K562 (cell line): ENCODE results near the gene ATP7B. TPM values are rescaled to one million over a fixed set of nuclear protein-coding genes. Genes with fewer than 3 reads are reported as not detected.

Experiments used
- ARHGAP35 ChIP-seq: fragments of 450-650 bp; IDR thresholded peaks from 2 replicates; pipeline ENCODE4 v1.6.1; 2018; ENCODE audit not compliant: partially characterized antibody
- CHD2 ChIP-seq: IDR thresholded peaks from 2 replicates; pipeline ENCODE4 v1.6.1; 2011; ENCODE audit warnings: low read depth, low read length
- EGR1 ChIP-seq: fragments of 450-650 bp; conservative IDR thresholded peaks from 2 replicates; pipeline ENCODE4 v1.6.1; 2017; ENCODE audit warnings: mild to moderate bottlenecking
- EP400 ChIP-seq: fragments of 450-650 bp; IDR thresholded peaks from 2 replicates; pipeline ENCODE4 v1.6.1; 2017; ENCODE audit warnings: antibody characterized with exemption, mild to moderate bottlenecking, moderate library complexity
- IRF2 ChIP-seq: sonication (generic); formaldehyde crosslinking; IDR thresholded peaks from 2 replicates; pipeline ENCODE4 v1.8.1; 2022; ENCODE audit warnings: mild to moderate bottlenecking, missing genetic modification reagents
- KAT2B ChIP-seq: IDR thresholded peaks from one replicate; pipeline ENCODE4 v1.6.1; 2012; ENCODE audit warnings: low read depth, mild to moderate bottlenecking, control low read depth, inconsistent platforms, low read length, moderate library complexity
- KDM5B ChIP-seq: fragments of 200-600 bp; sonication (generic); IDR thresholded peaks from 2 replicates; pipeline ENCODE4 v1.6.1; 2012; ENCODE audit warnings: low read depth, mild to moderate bottlenecking, moderate library complexity, low read length, control low read depth, inconsistent platforms; ENCODE audit not compliant: insufficient replicate concordance
- MBD2 ChIP-seq: sonication (generic); IDR thresholded peaks from 2 replicates; pipeline ENCODE4 v1.6.1; 2016; ENCODE audit warnings: low read depth, borderline replicate concordance
- MTF1 ChIP-seq: fragments of 250-450 bp; sonication (Bioruptor Pico); IDR thresholded peaks from 2 replicates; pipeline ENCODE4 v1.9.0; 2021; ENCODE audit warnings: moderate library complexity, mild to moderate bottlenecking, inconsistent platforms, borderline replicate concordance
- NBN ChIP-seq: fragments of 450-650 bp; IDR thresholded peaks from 2 replicates; pipeline ENCODE4 v1.6.1; 2016; ENCODE audit warnings: low read depth, mild to moderate bottlenecking
- NFYB ChIP-seq: IDR thresholded peaks from 2 replicates; pipeline ENCODE4 v1.6.1; 2011; ENCODE audit warnings: mild to moderate bottlenecking, moderate library complexity; ENCODE audit not compliant: insufficient read length; ENCODE audit errors: extremely low read depth
- PHB2 ChIP-seq: fragments of 450-650 bp; IDR thresholded peaks from 2 replicates; pipeline ENCODE4 v1.6.1; 2017; ENCODE audit warnings: low read depth
- RBM14 ChIP-seq: fragments of 200-400 bp; formaldehyde crosslinking; IDR thresholded peaks from 2 replicates; pipeline ENCODE4 v1.6.1; 2018; ENCODE audit warnings: low read depth, mild to moderate bottlenecking, low read length, moderate library complexity, borderline replicate concordance; ENCODE audit not compliant: insufficient read depth
- SREBF1 ChIP-seq: fragments of 150-350 bp; IDR thresholded peaks from 2 replicates; pipeline ENCODE4 v1.6.1; 2014; ENCODE audit warnings: antibody characterized with exemption, low read depth, low read length, borderline replicate concordance
- U2AF2 ChIP-seq: fragments of 200-400 bp; formaldehyde crosslinking; optimal IDR thresholded peaks from 2 replicates; pipeline ENCODE3; 2017; ENCODE audit warnings: low read depth, mild to moderate bottlenecking, low read length
- YY1 ChIP-seq, 3 experiments: IDR thresholded peaks; 2 replicates each; pipeline ENCODE4 v1.6.1; 2011; ENCODE audit warnings: low read length in 2 of 3, mild to moderate bottlenecking in 2 of 3, moderate library complexity in 2 of 3, borderline replicate concordance in 1 of 3, control low read depth in 1 of 3, low read depth in 1 of 3; ENCODE audit not compliant: insufficient read depth in 3 of 3, insufficient replicate concordance in 2 of 3, control insufficient read depth in 1 of 3, insufficient read length in 1 of 3; ENCODE audit errors: extremely low read depth in 1 of 3
- ZNF140 ChIP-seq: fragments of 250-450 bp; sonication (Bioruptor Pico); IDR thresholded peaks from 2 replicates; pipeline ENCODE4 v1.8.0; 2021; ENCODE audit warnings: moderate library complexity, mild to moderate bottlenecking, inconsistent platforms
- ZNF232 ChIP-seq: sonication (generic); formaldehyde crosslinking; IDR thresholded peaks from 2 replicates; pipeline ENCODE4 v1.8.0; 2022; ENCODE audit warnings: mild to moderate bottlenecking, missing genetic modification reagents
- ZNF263 ChIP-seq: sonication (generic); formaldehyde crosslinking; IDR thresholded peaks from 2 replicates; pipeline ENCODE4 v1.8.0; 2022; ENCODE audit warnings: mild to moderate bottlenecking, missing genetic modification reagents, borderline replicate concordance
- ZNF41 ChIP-seq: fragments of 250-450 bp; sonication (Bioruptor Pico); conservative IDR thresholded peaks from 2 replicates; pipeline ENCODE4 v1.4.0; 2020; ENCODE audit warnings: mild to moderate bottlenecking
- ZNF444 ChIP-seq: fragments of 250-450 bp; sonication (Bioruptor Pico); IDR thresholded peaks from 2 replicates; pipeline ENCODE4 v1.4.0; 2020; ENCODE audit warnings: mild to moderate bottlenecking, moderate library complexity
- ZNF766 ChIP-seq: fragments of 200-800 bp; sonication (Bioruptor generic); conservative IDR thresholded peaks from 2 replicates; pipeline ENCODE4 v1.6.1; 2016; ENCODE audit warnings: missing genetic modification characterization, missing compliant biosample characterization
- polyA plus RNA-seq, 8 experiments: library from polyadenylated mRNA; depleted of rRNA in 4 of 8; stranded (reverse) in 5 of 8; unstranded in 3 of 8; fragments of >200 nt; fragmentation: Nextera tagmentation in 2 of 8; fragmentation: Illumina TruSeq in 1 of 8; extraction: Ambion mirVana in 2 of 8; extraction: Trizol in 1 of 8; gene quantifications; 2 replicates each; pipeline versions ENCODE4 v1.2.1 to v1.2.3, GENCODE V29; 2011 to 2014; ENCODE audit warnings: inconsistent platforms in 1 of 8, missing spikeins in 1 of 8
- total RNA-seq, 7 experiments: library from RNA; depleted of rRNA in 6 of 7; stranded (reverse); fragments of >200 nt in 6 of 7; fragmentation: Illumina TruSeq in 2 of 7; extraction: Trizol in 2 of 7; gene quantifications; 2 replicates each; pipeline versions ENCODE4 v1.2.1 to v1.2.3, GENCODE V29; 2011 to 2021; ENCODE audit warnings: low replicate concordance in 1 of 7
- TF ChIP-seq, protein P1 (sequence below), 2 experiments: fragments of 450-650 bp in 1 of 2; IDR thresholded peaks; 2 replicates each; pipeline ENCODE4 v1.6.1; 2011 to 2017; ENCODE audit warnings: low read depth in 2 of 2, antibody characterized with exemption in 1 of 2, borderline replicate concordance in 1 of 2, low read length in 1 of 2, mild to moderate bottlenecking in 1 of 2, mixed read lengths in 1 of 2; ENCODE audit not compliant: control insufficient read depth in 1 of 2
- TF ChIP-seq, protein P2 (sequence below): fragments of 450-650 bp; formaldehyde crosslinking; IDR thresholded peaks from 2 replicates; pipeline ENCODE4 v1.4.0; 2022; ENCODE audit warnings: missing genetic modification characterization

The ATP7B gene
- total and polyA plus RNA-seq, 9 of the 15 experiments (the other 6 are each of a cell fraction or from before 2014, with no cell fraction given): 1.1 to 20.4 (median 8.5) TPM

- TF ChIP-seq ZNF263 (CRISPR knock-in tag) (0 out of 2 replicates have a peak, but pooled peaks have one; percentile 35), EP400 (peak; percentile 70), ZNF444 (CRISPR knock-in tag) (no peak), RBM14 (no peak), KAT2B (no peak), ARHGAP35 (no peak), MTF1 (CRISPR knock-in tag) (no peak), MBD2 (peak; percentile 86), ZNF41 (CRISPR knock-in tag) (no peak), NFYB (peak; percentile 71), IRF2 (CRISPR knock-in tag) (no peak), KDM5B (peak; percentile 76), ZNF140 (CRISPR knock-in tag) (no peak), NBN (no peak), PHB2 (no peak), U2AF2 (no peak), EGR1 (peak; percentile 89), ZNF232 (CRISPR knock-in tag) (no peak), ZNF766 (CRISPR knock-in tag) (no peak), YY1 (IDR thresholded peaks at IDR 0.05; ENCODE audit: borderline replicate concordance in 1 of 3, control insufficient read depth in 1 of 3, extremely low read depth in 1 of 3, insufficient read depth in 3 of 3, insufficient read length in 1 of 3, insufficient replicate concordance in 2 of 3, low read depth in 1 of 3, low read length in 2 of 3) (peak; percentile 65 to 96 (median 91)), CHD2 (peak; percentile 72), SREBF1 (no peak)
- TF ChIP-seq, protein P1, sequence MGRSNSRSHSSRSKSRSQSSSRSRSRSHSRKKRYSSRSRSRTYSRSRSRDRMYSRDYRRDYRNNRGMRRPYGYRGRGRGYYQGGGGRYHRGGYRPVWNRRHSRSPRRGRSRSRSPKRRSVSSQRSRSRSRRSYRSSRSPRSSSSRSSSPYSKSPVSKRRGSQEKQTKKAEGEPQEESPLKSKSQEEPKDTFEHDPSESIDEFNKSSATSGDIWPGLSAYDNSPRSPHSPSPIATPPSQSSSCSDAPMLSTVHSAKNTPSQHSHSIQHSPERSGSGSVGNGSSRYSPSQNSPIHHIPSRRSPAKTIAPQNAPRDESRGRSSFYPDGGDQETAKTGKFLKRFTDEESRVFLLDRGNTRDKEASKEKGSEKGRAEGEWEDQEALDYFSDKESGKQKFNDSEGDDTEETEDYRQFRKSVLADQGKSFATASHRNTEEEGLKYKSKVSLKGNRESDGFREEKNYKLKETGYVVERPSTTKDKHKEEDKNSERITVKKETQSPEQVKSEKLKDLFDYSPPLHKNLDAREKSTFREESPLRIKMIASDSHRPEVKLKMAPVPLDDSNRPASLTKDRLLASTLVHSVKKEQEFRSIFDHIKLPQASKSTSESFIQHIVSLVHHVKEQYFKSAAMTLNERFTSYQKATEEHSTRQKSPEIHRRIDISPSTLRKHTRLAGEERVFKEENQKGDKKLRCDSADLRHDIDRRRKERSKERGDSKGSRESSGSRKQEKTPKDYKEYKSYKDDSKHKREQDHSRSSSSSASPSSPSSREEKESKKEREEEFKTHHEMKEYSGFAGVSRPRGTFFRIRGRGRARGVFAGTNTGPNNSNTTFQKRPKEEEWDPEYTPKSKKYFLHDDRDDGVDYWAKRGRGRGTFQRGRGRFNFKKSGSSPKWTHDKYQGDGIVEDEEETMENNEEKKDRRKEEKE (IDR thresholded peaks at IDR 0.05; ENCODE audit: borderline replicate concordance in 1 of 2, control insufficient read depth in 1 of 2, low read depth in 2 of 2, low read length in 1 of 2): no peak
- TF ChIP-seq, protein P2, sequence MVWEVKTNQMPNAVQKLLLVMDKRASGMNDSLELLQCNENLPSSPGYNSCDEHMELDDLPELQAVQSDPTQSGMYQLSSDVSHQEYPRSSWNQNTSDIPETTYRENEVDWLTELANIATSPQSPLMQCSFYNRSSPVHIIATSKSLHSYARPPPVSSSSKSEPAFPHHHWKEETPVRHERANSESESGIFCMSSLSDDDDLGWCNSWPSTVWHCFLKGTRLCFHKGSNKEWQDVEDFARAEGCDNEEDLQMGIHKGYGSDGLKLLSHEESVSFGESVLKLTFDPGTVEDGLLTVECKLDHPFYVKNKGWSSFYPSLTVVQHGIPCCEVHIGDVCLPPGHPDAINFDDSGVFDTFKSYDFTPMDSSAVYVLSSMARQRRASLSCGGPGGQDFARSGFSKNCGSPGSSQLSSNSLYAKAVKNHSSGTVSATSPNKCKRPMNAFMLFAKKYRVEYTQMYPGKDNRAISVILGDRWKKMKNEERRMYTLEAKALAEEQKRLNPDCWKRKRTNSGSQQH (CRISPR knock-in tag): no peak
Measured at GRCh38 chr13:52011632-52012511, 622 bp upstream of the ATP7B start, which contains the start of gene ALG11 (continued).
